Peyer's patch (tissue), 4 donors: Measurements from ENCODE around the gene PLA2G2D. TPM values are rescaled to one million over a fixed set of nuclear protein-coding genes. Genes with fewer than 3 reads are reported as not detected.

Source experiments
- DNase-seq, 3 donors: peaks; one replicate each; pipeline ENCODE4 v3.0.0-alpha.2; 2017 to 2019
- H3K27ac ChIP-seq, 4 donors: fragments of 200-600 bp; sonication (generic); one replicate each; pipeline ENCODE4 v1.5.1; 2016 to 2019
- H3K27me3 ChIP-seq, 2 donors: fragments of 200-600 bp; sonication (generic); one replicate each; pipeline ENCODE4 v1.5.1; 2019
- H3K36me3 ChIP-seq, 3 donors: fragments of 200-600 bp; sonication (generic); one replicate each; pipeline ENCODE4 v1.5.1; 2016 to 2019
- H3K4me1 ChIP-seq, 4 donors: fragments of 200-600 bp; sonication (generic); one replicate each; pipeline ENCODE4 v1.5.1; 2016 to 2019
- H3K4me3 ChIP-seq, 4 donors: fragments of 200-600 bp; sonication (generic); 1 replicate in 3 of 4; 2 replicates in 1 of 4; pipeline ENCODE4 v1.5.1; 2016 to 2019; ENCODE audit warnings: mild to moderate bottlenecking in 1 of 4
- H3K9me3 ChIP-seq, 4 donors: fragments of 200-600 bp; sonication (generic); one replicate each; pipeline ENCODE4 v1.5.1; 2016 to 2019; ENCODE audit warnings: mild to moderate bottlenecking in 1 of 4
- POLR2A ChIP-seq, 2 donors: fragments of 450-650 bp; IDR thresholded peaks; one replicate each; pipeline ENCODE4 v1.5.1; 2017; ENCODE audit warnings: antibody characterized with exemption in 2 of 2, mild to moderate bottlenecking in 2 of 2, moderate library complexity in 2 of 2
- total RNA-seq, 4 donors: library from RNA; depleted of rRNA; stranded (reverse); fragments of >200 nt; gene quantifications; one replicate each; pipeline ENCODE4 v1.1.0, GENCODE V29; 2016
- TF ChIP-seq, protein P1 (sequence below), 6 experiments: fragments of 450-650 bp in 4 of 6; fragments of 200-600 bp in 2 of 6; sonication (generic) in 1 of 6; IDR thresholded peaks; one replicate each; pipeline ENCODE4 v1.5.1; 2017 to 2019; ENCODE audit warnings: antibody characterized with exemption in 6 of 6, mild to moderate bottlenecking in 3 of 6, moderate library complexity in 1 of 6

Gene PLA2G2D
- total RNA-seq, 4 donors from 2014 or later, result 0.40 TPM; not detected in 3

- Histone ChIP-seq H3K27me3 (no peaks in the 10 kb centered on the region), H3K27ac (no peak overlapping the region), H3K4me3 (no peak overlapping the region), H3K9me3 (no peaks in the 10 kb centered on the region), H3K4me1 (peaks cover 0 to 4% (median 0%) of the 10 kb centered on the region in 4 donors), H3K36me3 (no peaks in the 10 kb centered on the region)
- TF ChIP-seq, protein P1, sequence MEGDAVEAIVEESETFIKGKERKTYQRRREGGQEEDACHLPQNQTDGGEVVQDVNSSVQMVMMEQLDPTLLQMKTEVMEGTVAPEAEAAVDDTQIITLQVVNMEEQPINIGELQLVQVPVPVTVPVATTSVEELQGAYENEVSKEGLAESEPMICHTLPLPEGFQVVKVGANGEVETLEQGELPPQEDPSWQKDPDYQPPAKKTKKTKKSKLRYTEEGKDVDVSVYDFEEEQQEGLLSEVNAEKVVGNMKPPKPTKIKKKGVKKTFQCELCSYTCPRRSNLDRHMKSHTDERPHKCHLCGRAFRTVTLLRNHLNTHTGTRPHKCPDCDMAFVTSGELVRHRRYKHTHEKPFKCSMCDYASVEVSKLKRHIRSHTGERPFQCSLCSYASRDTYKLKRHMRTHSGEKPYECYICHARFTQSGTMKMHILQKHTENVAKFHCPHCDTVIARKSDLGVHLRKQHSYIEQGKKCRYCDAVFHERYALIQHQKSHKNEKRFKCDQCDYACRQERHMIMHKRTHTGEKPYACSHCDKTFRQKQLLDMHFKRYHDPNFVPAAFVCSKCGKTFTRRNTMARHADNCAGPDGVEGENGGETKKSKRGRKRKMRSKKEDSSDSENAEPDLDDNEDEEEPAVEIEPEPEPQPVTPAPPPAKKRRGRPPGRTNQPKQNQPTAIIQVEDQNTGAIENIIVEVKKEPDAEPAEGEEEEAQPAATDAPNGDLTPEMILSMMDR (IDR thresholded peaks at IDR 0.05), result no peak
- no peak for TF ChIP-seq POLR2A (IDR thresholded peaks at IDR 0.05)
- DNase-seq, result no peak
Observed at GRCh38 chr1:20125100-20125499, 5.8 kb upstream of the PLA2G2D start.

DNA sequence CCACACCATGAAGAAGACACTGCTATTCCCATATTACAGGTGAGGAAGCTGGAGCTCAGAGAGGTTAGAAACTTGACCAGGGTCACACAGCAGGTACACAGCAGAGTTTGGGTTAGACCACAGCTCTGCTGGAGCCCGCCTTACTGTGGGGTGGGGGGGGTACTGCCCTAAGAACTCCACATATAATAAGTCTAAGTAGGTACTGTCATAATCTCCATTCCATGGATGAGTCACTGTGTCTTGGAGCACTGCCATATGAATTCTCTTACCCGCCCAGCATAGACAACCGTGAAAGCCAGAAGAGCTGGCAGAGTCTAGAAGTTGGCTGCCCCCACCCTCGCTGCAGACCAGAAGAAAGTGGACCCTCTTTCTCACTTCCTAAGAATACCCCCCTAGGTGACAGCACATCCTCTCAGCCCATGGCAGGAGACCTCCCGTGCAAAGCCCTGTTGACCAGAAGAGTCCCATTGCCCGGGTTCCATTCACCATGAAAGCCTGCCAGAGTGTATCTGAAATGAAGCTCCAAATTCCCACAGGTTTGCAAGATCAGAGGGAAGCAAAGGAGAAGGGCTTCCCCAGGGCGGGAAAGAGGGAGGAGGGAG, 5.2 kb upstream of the PLA2G2D start:
- TF ChIP-seq, protein P1 (IDR thresholded peaks at IDR 0.05), result no peak
- Histone ChIP-seq H3K27ac (no peak overlapping the region), H3K4me1 (peaks cover 0 to 4% (median 0%) of the 10 kb centered on the region in 4 donors), H3K4me3 (no peak overlapping the region), H3K9me3 (no peaks in the 10 kb centered on the region), H3K36me3 (no peaks in the 10 kb centered on the region), H3K27me3 (no peaks in the 10 kb centered on the region)
- peak in 1 of 3 donors; percentile 68 for DNase-seq

GRCh38 chr1:20123722-20124455, 4.6 kb upstream of the PLA2G2D start:
- DNase-seq, result no peak
- Histone ChIP-seq H3K4me1 (peaks cover 0 to 4% (median 0%) of the 10 kb centered on the region in 4 donors), H3K27ac (no peak overlapping the region), H3K27me3 (no peaks in the 10 kb centered on the region), H3K36me3 (no peaks in the 10 kb centered on the region), H3K9me3 (no peaks in the 10 kb centered on the region), H3K4me3 (no peak overlapping the region)
- no peak for TF ChIP-seq POLR2A (IDR thresholded peaks at IDR 0.05)
- TF ChIP-seq, protein P1 (IDR thresholded peaks at IDR 0.05), result no peak

GRCh38 chr1:20120796-20121195, 1.5 kb upstream of the PLA2G2D start:
- TF ChIP-seq POLR2A (IDR thresholded peaks at IDR 0.05), result no peak
- TF ChIP-seq, protein P1 (IDR thresholded peaks at IDR 0.05), result no peak
- H3K27ac ChIP-seq, result no peak overlapping the region

GRCh38 chr1:20117236-20117635, 2.1 kb downstream of the PLA2G2D start:
- Histone ChIP-seq H3K36me3 (no peaks in the 10 kb centered on the region), H3K9me3 (no peaks in the 10 kb centered on the region), H3K4me1 (no peaks in the 10 kb centered on the region), H3K27ac (no peak overlapping the region), H3K4me3 (no peak overlapping the region), H3K27me3 (no peaks in the 10 kb centered on the region)
- no peak for DNase-seq
- TF ChIP-seq POLR2A (IDR thresholded peaks at IDR 0.05), result no peak
- TF ChIP-seq, protein P1 (IDR thresholded peaks at IDR 0.05), result no peak

More at GRCh38 chr1:20120796-20121195, 1.5 kb upstream of the PLA2G2D start:
- H3K4me1 ChIP-seq, result peaks cover 0 to 4% (median 0%) of the 10 kb centered on the region in 4 donors
- H3K4me3 ChIP-seq, result no peak overlapping the region
- DNase-seq, result no peak
- H3K9me3 ChIP-seq, result no peaks in the 10 kb centered on the region
- H3K36me3 ChIP-seq, result no peaks in the 10 kb centered on the region
- no peaks in the 10 kb centered on the region for H3K27me3 ChIP-seq
